Measurements from ENCODE around the gene CACNA1G.

The CACNA1G gene

GRCh38 chr17:50651661-50652060, 91.1 kb downstream of the CACNA1G start:
- POLR2A ChIA-PET (ENCODE audit: low non-redundant PET) = no interaction called here
- TF ChIP-seq CTCF (conservative IDR thresholded peaks at IDR 0.05; ENCODE audit: low read depth) = no peak
- CTCF ChIA-PET = interaction anchor here (0.7 kb wide), 2 partner anchors 13 to 35 kb away, joined by 3 read pairs; no protein-coding TSS in a partner anchor
- H3K27ac ChIP-seq = peak overlapping the region; percentile 19; the same call in 1 of the 2 replicates
- DNase-seq (ENCODE audit: low spot score) = no peak

- 0 out of 2 replicates have a peak overlapping the region, but pooled peaks have one; percentile 11 for H3K27ac ChIP-seq
- ChIA-PET CTCF (interaction anchor here (0.7 kb wide), 1 partner anchor 17 kb away, joined by 7 read pairs; no protein-coding TSS in a partner anchor), POLR2A (ENCODE audit: low non-redundant PET) (interaction anchor here (0.7 kb wide), 2 partner anchors 15 to 170 kb away, joined by 3 read pairs; no protein-coding TSS in a partner anchor)
- DNase-seq (ENCODE audit: low spot score) = no peak
- no peak for TF ChIP-seq CTCF (conservative IDR thresholded peaks at IDR 0.05; ENCODE audit: low read depth)
These were observed 93.2 kb downstream of the CACNA1G start for GRCh38 chr17:50653738-50654137.

GRCh38 chr17:50656509-50656908, 96.0 kb downstream of the CACNA1G start:
- ChIA-PET CTCF (no interaction called here), POLR2A (ENCODE audit: low non-redundant PET) (no interaction called here)
- peak overlapping the region; percentile 85 for H3K27ac ChIP-seq
- no peak for TF ChIP-seq CTCF (conservative IDR thresholded peaks at IDR 0.05; ENCODE audit: low read depth)
- no peak for DNase-seq (ENCODE audit: low spot score)

GRCh38 chr17:50657054-50657453, 96.5 kb downstream of the CACNA1G start:
- ChIA-PET CTCF (interaction anchor here (0.6 kb wide), 1 partner anchor 101 kb away, joined by 3 read pairs; no protein-coding TSS in a partner anchor), POLR2A (ENCODE audit: low non-redundant PET) (no interaction called here)
- no peak for TF ChIP-seq CTCF (conservative IDR thresholded peaks at IDR 0.05; ENCODE audit: low read depth)
- no peak for DNase-seq (ENCODE audit: low spot score)
- peak overlapping the region; percentile 85 for H3K27ac ChIP-seq

GRCh38 chr17:50657627-50658026, 97.1 kb downstream of the CACNA1G start:
- no peak for TF ChIP-seq CTCF (conservative IDR thresholded peaks at IDR 0.05; ENCODE audit: low read depth)
- no peak for DNase-seq (ENCODE audit: low spot score)
- peak overlapping the region; percentile 85 for H3K27ac ChIP-seq
- ChIA-PET CTCF (interaction anchor here (0.6 kb wide), 1 partner anchor 101 kb away, joined by 3 read pairs; no protein-coding TSS in a partner anchor), POLR2A (ENCODE audit: low non-redundant PET) (no interaction called here)

GRCh38 chr17:50658616-50659015, 98.1 kb downstream of the CACNA1G start:
- ChIA-PET CTCF (interaction anchor here (0.6 kb wide), 1 partner anchor 103 kb away, joined by 3 read pairs; no protein-coding TSS in a partner anchor), POLR2A (ENCODE audit: low non-redundant PET) (no interaction called here)
- no peak for TF ChIP-seq CTCF (conservative IDR thresholded peaks at IDR 0.05; ENCODE audit: low read depth)
- no peak for DNase-seq (ENCODE audit: low spot score)
- peak overlapping the region; percentile 85 for H3K27ac ChIP-seq

Measured in RWPE1 (cell line).